ENCODE results near the gene TEAD3.
A peak's percentile ranks its signal among the peaks of the same experiment; 100 is the strongest.

The TEAD3 gene

GRCh38 chr6:35474131-35474941 lies 22.5 kb downstream of the TEAD3 start:
- DNase-seq, result no peak

GRCh38 chr6:35473850-35474130 lies 23.1 kb downstream of the TEAD3 start:
- DNase-seq, result no peak

- no peak for DNase-seq
Measured at GRCh38 chr6:35473075-35473849, 23.6 kb downstream of the TEAD3 start.

GRCh38 chr6:35471836-35472345 lies 25.0 kb downstream of the TEAD3 start:
- DNase-seq, result no peak

- no peak for DNase-seq
Measured at GRCh38 chr6:35470663-35471120, 26.2 kb downstream of the TEAD3 start.

- no peak for DNase-seq
Measured at GRCh38 chr6:35469751-35470662, 26.9 kb downstream of the TEAD3 start.

GRCh38 chr6:35468980-35469750 lies 27.7 kb downstream of the TEAD3 start:
- no peak for DNase-seq

GRCh38 chr6:35468181-35468979 lies 28.5 kb downstream of the TEAD3 start, which contains the start of gene RPL10A:
Gene RPL10A, plus strand, starts transcription at chr6:35468401. Its CDS starts 34 bp downstream, at chr6:35468435.
- peak; percentile 94 for DNase-seq

- DNase-seq, result no peak
Measured at GRCh38 chr6:35465646-35466045, 31.2 kb downstream of the TEAD3 start.

- no peak for DNase-seq
Measured at GRCh38 chr6:35463292-35463691, 33.6 kb downstream of the TEAD3 start.

- DNase-seq, result no peak
Measured at GRCh38 chr6:35461270-35461669, 35.6 kb downstream of the TEAD3 start.

- DNase-seq, result no peak
Measured at GRCh38 chr6:35457907-35458306, 39.0 kb downstream of the TEAD3 start.

- no peak for DNase-seq
Measured at GRCh38 chr6:35454391-35455110, 42.3 kb downstream of the TEAD3 start.

GRCh38 chr6:35453236-35453635 lies 43.6 kb downstream of the TEAD3 start:
- DNase-seq, result no peak

GRCh38 chr6:35452183-35453090 lies 44.4 kb downstream of the TEAD3 start, which contains the start of gene FANCE:
Gene FANCE, plus strand, starts transcription at chr6:35452338. Its CDS starts 208 bp downstream, at chr6:35452546.
- DNase-seq, result peak; percentile 81

GRCh38 chr6:35451354-35452182 lies 45.3 kb downstream of the TEAD3 start:
- DNase-seq, result no peak

GRCh38 chr6:35449287-35449881 lies 47.5 kb downstream of the TEAD3 start:
- peak; percentile 31 for DNase-seq

GRCh38 chr6:35448191-35448590 lies 48.7 kb downstream of the TEAD3 start:
- no peak for DNase-seq
